IMR-90 (cell line): ENCODE results near the gene CD9. TPM values are rescaled to one million over a fixed set of nuclear protein-coding genes. Genes with fewer than 3 reads are reported as not detected.

ENCODE experiments used
- ATAC-seq: fragments of 200-7000 bp; cut with Tn5 transposase; 2 replicates; pipeline ENCODE4 v1.9.1; 2020; ENCODE audit warnings: low read depth, mild to moderate bottlenecking, moderate library complexity
- BruUV-seq: library from RNA; stranded (reverse); fragments of 400-500 nt; replicated peaks from 2 replicates; lab custom pipeline; 2021; lab: Mats Ljungman, UMichigan
- CTCF ChIA-PET: fragments of 300-600 bp; formaldehyde crosslinking; extraction: SDS; loops from one replicate; lab custom pipeline; 2021; ENCODE audit warnings: antibody characterized with exemption; lab: Yijun Ruan, JAX
- POLR2A ChIA-PET: fragments of 300-600 bp; sonication (Branson Sonifier 250); formaldehyde crosslinking; loops from one replicate; lab custom pipeline; 2022; ENCODE audit warnings: antibody characterized with exemption; ENCODE audit not compliant: unreplicated experiment; lab: Charles Lee
- DNase-seq: peaks from one replicate; pipeline ENCODE4 v3.0.0; 2013
- H2AFZ ChIP-seq: replicated peaks from 2 replicates; pipeline ENCODE3; 2013; ENCODE audit warnings: low read length, mild to moderate bottlenecking; ENCODE audit not compliant: poor library complexity
- H2AK5ac ChIP-seq: 2 replicates; pipeline ENCODE4 v1.6.1; 2013; ENCODE audit warnings: low read depth, low read length, inconsistent platforms
- H2AK9ac ChIP-seq: replicated peaks from 2 replicates; pipeline ENCODE3; 2013; ENCODE audit warnings: mild to moderate bottlenecking, low read depth, low read length, moderate library complexity; ENCODE audit not compliant: poor library complexity
- H2BK120ac ChIP-seq: 2 replicates; pipeline ENCODE4 v1.6.1; 2013; ENCODE audit warnings: low read depth, low read length, inconsistent platforms
- H2BK15ac ChIP-seq: 3 replicates; pipeline ENCODE4 v1.6.1; 2013; ENCODE audit warnings: low read depth, low read length, inconsistent platforms
- H2BK20ac ChIP-seq: 2 replicates; pipeline ENCODE4 v1.6.1; 2013; ENCODE audit warnings: low read depth, mild to moderate bottlenecking, inconsistent platforms, low read length, moderate library complexity
- H2BK5ac ChIP-seq: 2 replicates; pipeline ENCODE4 v1.6.1; 2013; ENCODE audit warnings: mild to moderate bottlenecking, low read depth, low read length, inconsistent platforms; ENCODE audit not compliant: poor library complexity, severe bottlenecking
- H3K14ac ChIP-seq: replicated peaks from 2 replicates; pipeline ENCODE4 v1.6.1; 2013; ENCODE audit warnings: low read depth, low read length, inconsistent platforms
- H3K18ac ChIP-seq: 2 replicates; pipeline ENCODE4 v1.6.1; 2013; ENCODE audit warnings: low read depth, low read length, control low read depth
- H3K23ac ChIP-seq: 2 replicates; pipeline ENCODE4 v1.6.1; 2013; ENCODE audit warnings: low read depth, low read length, inconsistent platforms
- H3K27ac ChIP-seq: 2 replicates; pipeline ENCODE4 v1.5.1; 2013; ENCODE audit warnings: mild to moderate bottlenecking, control low read depth, low read length; ENCODE audit not compliant: insufficient read depth
- H3K27me3 ChIP-seq: 2 replicates; pipeline ENCODE4 v1.6.1; 2013; ENCODE audit warnings: low read length; ENCODE audit not compliant: control insufficient read depth, insufficient read depth
- H3K36me3 ChIP-seq: 2 replicates; pipeline ENCODE4 v1.6.1; 2013; ENCODE audit warnings: low read length, mixed read lengths; ENCODE audit not compliant: control insufficient read depth, insufficient read depth
- H3K4ac ChIP-seq: 2 replicates; pipeline ENCODE4 v1.6.1; 2013; ENCODE audit warnings: low read depth, low read length, inconsistent platforms
- H3K4me1 ChIP-seq: 2 replicates; pipeline ENCODE4 v1.6.1; 2013; ENCODE audit warnings: low read length, mixed read lengths; ENCODE audit not compliant: control insufficient read depth, insufficient read depth
- H3K4me2 ChIP-seq: 2 replicates; pipeline ENCODE4 v1.6.1; 2013; ENCODE audit warnings: low read depth, mild to moderate bottlenecking, control low read depth, low read length, moderate library complexity
- H3K4me3 ChIP-seq: 2 replicates; pipeline ENCODE4 v1.5.1; 2013; ENCODE audit warnings: low read depth, mild to moderate bottlenecking, control low read depth, low read length, moderate library complexity; ENCODE audit not compliant: insufficient read depth
- H3K56ac ChIP-seq: 2 replicates; pipeline ENCODE4 v1.6.1; 2013; ENCODE audit warnings: low read length, inconsistent platforms; ENCODE audit not compliant: insufficient read depth; ENCODE audit errors: extremely low read depth
- H3K79me1 ChIP-seq, 2 experiments: 2 replicates each; pipeline ENCODE4 v1.6.1; 2013; ENCODE audit warnings: low read length in 2 of 2, inconsistent platforms in 1 of 2, low read depth in 1 of 2
- H3K9ac ChIP-seq: 2 replicates; pipeline ENCODE4 v1.6.1; 2013; ENCODE audit warnings: low read depth, low read length, control low read depth
- H3K9me1 ChIP-seq: 2 replicates; pipeline ENCODE4 v1.6.1; 2013; ENCODE audit warnings: low read length, inconsistent platforms; ENCODE audit not compliant: insufficient read depth
- H3K9me3 ChIP-seq: 2 replicates; pipeline ENCODE4 v1.6.1; 2013; ENCODE audit warnings: low read length; ENCODE audit not compliant: control insufficient read depth, insufficient read depth
- H4K20me1 ChIP-seq: 2 replicates; pipeline ENCODE4 v1.6.1; 2013; ENCODE audit warnings: low read length, inconsistent platforms; ENCODE audit not compliant: insufficient read depth
- H4K5ac ChIP-seq: 2 replicates; pipeline ENCODE4 v1.6.1; 2013; ENCODE audit warnings: mild to moderate bottlenecking, low read depth, low read length, control low read depth
- H4K8ac ChIP-seq, 2 experiments: 2 replicates each; pipeline ENCODE4 v1.6.1; 2013; ENCODE audit warnings: low read depth in 2 of 2, low read length in 2 of 2, control low read depth in 1 of 2, inconsistent platforms in 1 of 2
- H4K91ac ChIP-seq: 2 replicates; pipeline ENCODE4 v1.6.1; 2013; ENCODE audit warnings: low read depth, low read length, inconsistent platforms; ENCODE audit not compliant: insufficient read depth
- BHLHE40 ChIP-seq: fragments of 150-350 bp; IDR thresholded peaks from 2 replicates; pipeline ENCODE4 v1.6.1; 2016; ENCODE audit warnings: mild to moderate bottlenecking, low read depth, low read length
- CEBPB ChIP-seq: IDR thresholded peaks from 2 replicates; pipeline ENCODE4 v1.6.1; 2012; ENCODE audit warnings: low read depth, low read length, improper control_type of control experiment
- CHD1 ChIP-seq: IDR thresholded peaks from 2 replicates; pipeline ENCODE4 v1.6.1; 2012; ENCODE audit warnings: low read depth, low read length, improper control_type of control experiment
- CTCF ChIP-seq: conservative IDR thresholded peaks from 2 replicates; pipeline ENCODE4 v1.5.1; 2012; ENCODE audit warnings: mild to moderate bottlenecking, low read depth, low read length, improper control_type of control experiment
- FOS ChIP-seq: fragments of 150-350 bp; IDR thresholded peaks from 2 replicates; pipeline ENCODE4 v1.6.1; 2016; ENCODE audit warnings: low read depth, low read length
- MAFK ChIP-seq: IDR thresholded peaks from 2 replicates; pipeline ENCODE4 v1.6.1; 2012; ENCODE audit warnings: low read depth, low read length, improper control_type of control experiment
- MAZ ChIP-seq: IDR thresholded peaks from 2 replicates; pipeline ENCODE4 v1.6.1; 2012; ENCODE audit warnings: low read depth, mild to moderate bottlenecking, low read length, improper control_type of control experiment, moderate library complexity, borderline replicate concordance
- MXI1 ChIP-seq: IDR thresholded peaks from 2 replicates; pipeline ENCODE4 v1.6.1; 2012; ENCODE audit warnings: low read depth, mild to moderate bottlenecking, low read length, moderate library complexity, borderline replicate concordance
- NFE2L2 ChIP-seq: fragments of 150-350 bp; IDR thresholded peaks from 2 replicates; pipeline ENCODE4 v1.6.1; 2016; ENCODE audit warnings: low read depth, mild to moderate bottlenecking, low read length
- POLR2A ChIP-seq: IDR thresholded peaks from 2 replicates; pipeline ENCODE4 v1.6.1; 2012; ENCODE audit warnings: mild to moderate bottlenecking, low read depth, low read length
- RAD21 ChIP-seq: IDR thresholded peaks from 2 replicates; pipeline ENCODE4 v1.6.1; 2012; ENCODE audit warnings: low read length, improper control_type of control experiment
- RCOR1 ChIP-seq: IDR thresholded peaks from 2 replicates; pipeline ENCODE4 v1.6.1; 2012; ENCODE audit warnings: mild to moderate bottlenecking, low read length, improper control_type of control experiment; ENCODE audit not compliant: insufficient replicate concordance
- RFX5 ChIP-seq: IDR thresholded peaks from 2 replicates; pipeline ENCODE4 v1.8.0; 2012; ENCODE audit warnings: low read depth, mild to moderate bottlenecking, low read length, moderate library complexity
- SMC3 ChIP-seq: fragments of 150-350 bp; IDR thresholded peaks from 2 replicates; pipeline ENCODE4 v1.6.1; 2016; ENCODE audit warnings: low read depth, mild to moderate bottlenecking, antibody characterized with exemption, low read length, moderate library complexity
- USF2 ChIP-seq: fragments of 150-350 bp; IDR thresholded peaks from 2 replicates; pipeline ENCODE4 v1.6.1; 2017; ENCODE audit warnings: mild to moderate bottlenecking, antibody characterized with exemption, low read length, low read depth
- WGBS, 2 experiments: methylation state at CpG; one replicate each; pipeline versions ENCODE4 v1.1.5 to v1.1.7; 2013; ENCODE audit warnings: missing lambda C conversion rate in 2 of 2; ENCODE audit not compliant: insufficient read length in 1 of 2; ENCODE audit errors: extremely low coverage in 2 of 2; 5-methylcytosine and 5-hydroxymethylcytosine counted together
- dilution Hi-C: fragments of 300-500 bp; cut with HindIII; formaldehyde crosslinking; loops from one replicate; pipeline ENCODE4 v1.14.3; 2018; ENCODE audit warnings: low sequenced_read_pairs; ENCODE audit not compliant: unreplicated experiment
- in situ Hi-C: fragments of 300-500 bp; cut with MboI; formaldehyde crosslinking; loops from 3 replicates; pipeline ENCODE4 v1.14.3; 2019; ENCODE audit warnings: low sequenced_read_pairs, inconsistent platforms, mixed read lengths
- intact Hi-C: fragments of 100-400 bp; cut with micrococcal nuclease; formaldehyde crosslinking; loops from 2 replicates; pipeline ENCODE4 v1.10.0; 2022
- polyA plus RNA-seq, 3 experiments: library from polyadenylated mRNA; depleted of rRNA; stranded (reverse); fragments of >200 nt; gene quantifications; 2 replicates each; pipeline ENCODE4 v1.2.3, GENCODE V29; 2012; ENCODE audit warnings: low replicate concordance in 1 of 3
- total RNA-seq: library from RNA; depleted of rRNA; stranded (reverse); fragments of >200 nt; gene quantifications from 2 replicates; pipeline ENCODE4 v1.2.3, GENCODE V29; 2012
- TF ChIP-seq, protein P1 (sequence below): fragments of 150-350 bp; IDR thresholded peaks from 2 replicates; pipeline ENCODE4 v1.6.1; 2016; ENCODE audit warnings: low read depth, mild to moderate bottlenecking, low read length, moderate library complexity, borderline replicate concordance

Gene CD9
- total and polyA plus RNA-seq, 2 of the 4 experiments (the other 2 are of a cell fraction): 48.8 to 70.9 TPM

DNA sequence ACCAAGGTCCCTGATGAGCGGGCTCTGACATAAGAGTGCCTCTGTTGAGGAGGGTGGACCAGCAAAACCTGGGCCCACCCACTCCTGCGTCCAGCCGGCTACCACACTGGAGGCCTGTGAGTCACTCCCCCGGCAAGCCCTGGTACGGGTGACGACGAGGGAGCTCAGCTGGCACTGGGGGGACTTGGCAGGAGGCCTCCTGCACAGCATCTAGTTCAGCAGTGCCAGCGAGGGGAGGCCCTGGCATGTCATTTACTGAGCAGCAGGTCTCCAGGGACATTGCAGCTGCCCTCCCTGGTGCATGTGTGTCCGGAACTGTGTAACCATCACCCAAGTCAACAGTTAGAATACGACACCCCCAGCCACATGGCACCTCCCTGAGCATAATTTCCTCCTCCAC is 24.4 kb downstream of the CD9 start:
- Histone ChIP-seq H3K14ac (no peak overlapping the region), H2BK20ac (no peak overlapping the region), H3K9me3 (no peaks in the 10 kb centered on the region), H2BK15ac (no peak overlapping the region), H3K9me1 (peaks cover 13% of the 10 kb centered on the region), H2AK9ac (no peak overlapping the region), H3K18ac (no peak overlapping the region), H3K23ac (no peak overlapping the region), H4K5ac (no peak overlapping the region), H4K91ac (no peak overlapping the region), H3K4me1 (peaks cover 17% of the 10 kb centered on the region), H3K79me1 (peaks cover 0 to 72% of the 10 kb centered on the region in 2 experiments), H3K36me3 (no peaks in the 10 kb centered on the region), H2AK5ac (no peak overlapping the region), H4K8ac (no peak overlapping the region), H3K27ac (no peak overlapping the region), H3K4me3 (no peak overlapping the region), H2AFZ (no peak overlapping the region), H3K4ac (no peak overlapping the region), H3K27me3 (no peaks in the 10 kb centered on the region), H2BK5ac (no peak overlapping the region), H3K4me2 (no peak overlapping the region), H3K9ac (no peak overlapping the region), H4K20me1 (no peaks in the 10 kb centered on the region), H2BK120ac (no peak overlapping the region), H3K56ac (no peak overlapping the region)
- WGBS, 2 experiments: 89% methylated on average over 4 of the region's 10 CpGs; no CpG with 5 or more reads in 1 of the 2 experiments
- ATAC-seq (no peak; the same call in 1 of the 2 replicates), DNase-seq (no peak)
- in situ Hi-C loops (no loop called here), intact Hi-C loops (no loop called here), dilution Hi-C loops (no loop called here)
- TF ChIP-seq CTCF (no peak), MXI1 (no peak), MAZ (no peak), RAD21 (no peak), RFX5 (no peak), RCOR1 (no peak), FOS (no peak), SMC3 (no peak), NFE2L2 (no peak), CEBPB (no peak), MAFK (no peak), USF2 (no peak), CHD1 (no peak), BHLHE40 (no peak), POLR2A (no peak)
- TF ChIP-seq, protein P1, sequence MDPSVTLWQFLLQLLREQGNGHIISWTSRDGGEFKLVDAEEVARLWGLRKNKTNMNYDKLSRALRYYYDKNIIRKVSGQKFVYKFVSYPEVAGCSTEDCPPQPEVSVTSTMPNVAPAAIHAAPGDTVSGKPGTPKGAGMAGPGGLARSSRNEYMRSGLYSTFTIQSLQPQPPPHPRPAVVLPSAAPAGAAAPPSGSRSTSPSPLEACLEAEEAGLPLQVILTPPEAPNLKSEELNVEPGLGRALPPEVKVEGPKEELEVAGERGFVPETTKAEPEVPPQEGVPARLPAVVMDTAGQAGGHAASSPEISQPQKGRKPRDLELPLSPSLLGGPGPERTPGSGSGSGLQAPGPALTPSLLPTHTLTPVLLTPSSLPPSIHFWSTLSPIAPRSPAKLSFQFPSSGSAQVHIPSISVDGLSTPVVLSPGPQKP: no peak
- BruUV-seq: no TSS peak
- CTCF ChIA-PET: no interaction called here
- POLR2A ChIA-PET: no interaction called here
